Measurements from ENCODE around the gene TEAD4. TPM values are rescaled to one million over a fixed set of nuclear protein-coding genes. Genes with fewer than 3 reads are reported as not detected.

TEAD4 gene
- total RNA-seq, 1 donor from 2014 or later = 1.6 TPM

- ATAC-seq (no peak), DNase-seq (ENCODE audit: low spot score) (no peak)
Measured at GRCh38 chr12:3028108-3028507, 68.9 kb downstream of the TEAD4 start.

DNA sequence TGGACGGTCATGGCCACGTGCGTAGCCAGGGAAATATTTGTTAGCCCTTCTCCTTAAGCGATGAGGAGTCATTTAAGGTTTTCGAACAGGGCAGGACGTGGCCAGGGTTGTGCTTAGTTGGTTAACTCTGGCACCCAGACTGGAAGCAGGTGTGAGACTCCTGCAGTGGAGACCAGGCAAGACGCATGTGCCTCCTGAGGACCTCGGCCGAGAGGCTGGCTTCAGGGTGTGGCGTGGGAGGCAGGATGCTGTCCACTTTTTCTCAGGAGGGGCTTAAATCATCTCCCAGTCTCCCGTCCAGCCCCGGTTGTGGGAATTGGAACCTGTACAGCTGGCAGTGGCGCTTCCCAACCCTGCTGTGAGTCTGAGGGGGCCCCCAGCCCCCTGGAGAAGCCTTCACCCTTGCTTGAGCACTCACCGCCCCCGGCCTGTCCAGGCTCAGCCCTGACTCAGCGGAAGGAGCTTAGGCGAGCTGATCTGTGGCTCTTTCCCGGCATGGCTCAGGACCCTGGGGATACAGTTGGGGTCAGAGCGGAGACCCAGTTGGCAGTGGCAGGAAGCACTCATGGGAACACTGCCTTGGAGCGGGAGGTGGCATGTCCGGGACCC, 71.7 kb downstream of the TEAD4 start:
- no peak for ATAC-seq
- no peak for DNase-seq (ENCODE audit: low spot score)

- no peak for DNase-seq (ENCODE audit: low spot score)
Measured at GRCh38 chr12:3032161-3032560, 73.0 kb downstream of the TEAD4 start.

GRCh38 chr12:3032770-3033538, 73.8 kb downstream of the TEAD4 start:
- DNase-seq (ENCODE audit: low spot score) (no peak), ATAC-seq (peak; percentile 50)

More at GRCh38 chr12:3032161-3032560, 73.0 kb downstream of the TEAD4 start:
- ATAC-seq = no peak

GRCh38 chr12:3033539-3033867, 74.3 kb downstream of the TEAD4 start:
- DNase-seq (ENCODE audit: low spot score) (no peak), ATAC-seq (no peak)

DNA sequence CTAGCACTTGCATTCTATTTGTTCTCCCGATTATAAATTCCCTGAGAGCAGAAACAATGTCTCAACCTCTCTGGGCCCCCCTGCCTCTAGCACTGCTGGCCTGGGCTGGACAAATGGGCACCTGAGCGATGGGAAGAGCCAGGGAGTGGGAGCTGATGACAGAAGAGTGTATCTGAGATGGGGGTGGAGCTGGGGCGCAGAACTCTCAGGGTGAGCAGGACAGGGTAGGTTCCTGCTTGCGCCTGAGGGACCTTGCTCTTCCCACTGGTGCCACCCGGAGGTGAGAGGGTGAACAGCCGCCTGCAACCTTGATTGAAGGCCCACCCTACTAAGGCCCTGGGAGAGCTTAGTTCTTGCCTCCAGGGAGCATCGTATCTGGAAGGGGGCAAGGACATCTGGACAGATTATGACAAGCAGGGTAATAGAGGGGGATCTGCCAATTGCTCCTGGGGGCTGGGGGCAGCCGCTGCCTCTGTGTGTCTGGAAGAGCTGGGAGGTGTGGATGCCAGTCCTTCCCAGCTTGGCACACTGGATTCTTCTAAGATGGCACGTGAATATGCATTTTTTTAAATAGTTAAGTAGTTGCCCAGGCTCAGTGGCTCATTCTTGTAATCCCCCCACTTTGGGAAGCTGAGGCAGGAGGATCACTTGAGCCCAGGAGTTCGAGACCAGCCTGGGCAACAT, 75.0 kb downstream of the TEAD4 start:
- DNase-seq (ENCODE audit: low spot score) (peak; percentile 56), ATAC-seq (peak; percentile 82)

DNA sequence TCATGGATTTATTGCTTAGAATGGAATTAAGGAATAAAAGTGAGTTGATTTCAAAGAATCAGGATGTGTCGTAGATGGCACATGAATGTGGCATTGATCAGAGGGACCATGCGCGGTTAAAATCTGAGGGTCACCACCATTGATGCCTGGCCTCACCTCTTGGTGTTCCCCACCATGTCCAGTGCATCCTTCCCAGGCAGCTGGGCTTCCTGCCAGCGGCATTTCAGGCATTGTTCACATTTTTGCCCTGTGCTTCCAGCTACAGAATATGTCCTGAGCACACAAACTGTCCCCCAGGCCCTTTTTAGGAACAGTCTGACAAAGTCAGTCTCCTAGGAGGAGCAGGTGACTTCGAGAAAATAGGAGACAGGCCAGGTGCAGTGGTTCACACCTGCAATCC, 76.0 kb downstream of the TEAD4 start:
- DNase-seq (ENCODE audit: low spot score) (no peak), ATAC-seq (no peak)

DNA sequence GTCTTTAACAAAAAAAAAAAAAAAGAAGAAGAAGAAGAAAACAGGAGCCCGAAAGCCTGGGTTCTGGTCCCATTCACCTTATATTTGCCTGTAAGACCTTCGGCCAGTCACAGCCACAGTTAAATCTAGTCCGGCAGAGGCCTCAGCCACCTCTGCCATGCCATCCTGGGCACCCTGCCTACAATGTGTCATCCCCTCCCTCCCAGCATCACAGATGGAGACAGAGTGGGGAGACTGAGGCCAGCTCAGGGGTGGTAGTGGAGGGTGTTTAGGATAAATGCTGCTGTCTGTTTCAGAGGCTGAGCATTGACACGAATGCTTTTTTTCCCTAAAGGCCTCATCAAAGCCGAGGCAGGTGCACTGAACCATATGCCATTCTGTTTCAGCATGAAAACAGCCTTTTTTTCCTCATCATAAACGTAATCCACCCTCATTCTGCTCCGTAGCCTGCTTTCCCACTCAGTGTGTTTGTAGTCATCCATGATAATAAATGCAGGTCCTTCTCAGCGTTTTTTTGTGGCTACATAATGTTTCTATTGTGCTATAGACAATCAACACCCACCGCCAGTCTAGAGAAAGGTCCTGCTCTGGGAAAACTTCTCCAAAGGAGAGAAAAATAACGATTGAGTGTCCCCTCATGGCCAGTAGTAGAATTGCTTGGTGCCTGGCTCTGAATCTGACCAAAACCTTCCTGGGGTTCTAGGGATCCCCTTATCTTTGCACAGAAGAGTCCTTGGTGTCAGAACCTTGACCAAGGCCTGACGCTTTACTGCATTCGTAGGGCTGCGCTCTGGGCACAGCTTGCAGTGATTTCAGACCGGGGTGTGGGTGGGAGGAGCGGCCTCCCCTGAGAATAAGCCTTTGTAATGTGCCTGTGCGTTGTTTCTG, 76.9 kb downstream of the TEAD4 start:
- no peak for DNase-seq (ENCODE audit: low spot score)

GRCh38 chr12:3036901-3037600, 77.9 kb downstream of the TEAD4 start:
- no peak for DNase-seq (ENCODE audit: low spot score)

More for the DNA sequence above, 76.9 kb downstream of the TEAD4 start:
- ATAC-seq = no peak

GRCh38 chr12:3038166-3038565, 79.0 kb downstream of the TEAD4 start:
- ATAC-seq (no peak), DNase-seq (ENCODE audit: low spot score) (no peak)

More at GRCh38 chr12:3036901-3037600, 77.9 kb downstream of the TEAD4 start:
- no peak for ATAC-seq

GRCh38 chr12:3038926-3039510, 79.8 kb downstream of the TEAD4 start:
- DNase-seq (ENCODE audit: low spot score) (no peak), ATAC-seq (no peak)

DNA sequence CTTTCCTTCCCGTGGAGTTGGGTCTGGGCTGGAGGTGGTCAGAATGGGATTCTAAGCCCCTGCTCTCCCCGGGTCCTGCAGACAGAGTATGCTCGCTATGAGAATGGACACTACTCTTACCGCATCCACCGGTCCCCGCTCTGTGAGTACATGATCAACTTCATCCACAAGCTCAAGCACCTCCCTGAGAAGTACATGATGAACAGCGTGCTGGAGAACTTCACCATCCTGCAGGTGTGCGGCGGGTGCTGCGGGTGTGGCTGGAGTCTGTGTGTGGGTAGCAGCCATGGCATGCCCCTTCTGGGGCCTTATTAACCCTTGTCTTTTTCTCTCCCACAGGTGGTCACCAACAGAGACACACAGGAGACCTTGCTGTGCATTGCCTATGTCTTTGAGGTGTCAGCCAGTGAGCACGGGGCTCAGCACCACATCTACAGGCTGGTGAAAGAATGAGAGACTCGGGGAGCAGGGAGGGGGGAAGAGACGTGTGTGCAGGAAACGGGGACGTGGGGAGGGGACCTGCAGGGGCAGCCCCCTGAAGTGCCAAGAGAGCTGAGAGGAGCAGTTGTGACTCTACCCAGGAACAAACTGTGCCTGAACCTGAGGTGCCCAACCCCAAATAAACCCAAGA, 80.9 kb downstream of the TEAD4 start:
- ATAC-seq (no peak), DNase-seq (ENCODE audit: low spot score) (no peak)

DNA sequence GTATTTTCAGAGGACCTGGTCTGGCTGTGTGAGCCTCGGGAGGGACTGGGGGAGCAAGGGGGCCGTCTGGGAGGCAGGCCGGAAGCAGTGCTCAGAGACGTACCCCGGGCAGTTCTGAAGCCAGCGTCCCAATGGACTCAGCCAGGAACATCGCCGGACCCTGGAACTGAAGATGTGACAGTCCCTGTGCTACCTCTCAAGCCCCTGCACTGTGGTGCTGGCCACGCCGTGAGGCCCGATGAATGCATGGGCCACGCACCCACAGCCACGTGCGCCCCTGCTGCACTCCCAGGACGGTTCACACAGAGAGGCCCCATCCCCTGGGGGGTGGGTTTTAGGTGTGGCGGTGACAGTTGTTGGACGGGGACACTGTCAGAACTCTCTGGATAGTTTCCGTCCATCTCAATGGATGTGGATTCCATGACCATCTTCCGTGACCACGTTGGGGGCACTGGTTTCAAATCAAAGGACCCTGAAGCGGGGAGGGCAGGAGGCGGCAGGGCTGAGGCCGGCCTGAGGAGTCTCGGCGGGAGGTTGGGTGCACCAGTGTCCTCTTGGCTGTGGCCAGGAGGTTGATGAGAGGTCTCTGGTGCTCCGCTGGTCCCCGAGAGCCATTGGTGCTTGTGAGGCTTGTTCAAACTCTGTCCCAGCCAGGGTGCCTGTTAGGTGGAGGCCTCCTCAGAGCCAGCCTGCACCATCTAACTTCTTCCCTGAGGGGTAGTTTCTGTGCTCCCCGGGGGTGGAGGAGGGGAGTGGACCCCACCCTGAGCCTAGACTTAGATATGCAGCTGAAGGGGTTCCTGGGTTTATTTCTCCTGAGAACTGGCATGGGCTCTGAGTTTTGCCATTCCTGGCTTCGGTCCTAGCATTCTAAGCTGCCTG, 81.7 kb downstream of the TEAD4 start:
- no peak for ATAC-seq
- no peak for DNase-seq (ENCODE audit: low spot score)

DNA sequence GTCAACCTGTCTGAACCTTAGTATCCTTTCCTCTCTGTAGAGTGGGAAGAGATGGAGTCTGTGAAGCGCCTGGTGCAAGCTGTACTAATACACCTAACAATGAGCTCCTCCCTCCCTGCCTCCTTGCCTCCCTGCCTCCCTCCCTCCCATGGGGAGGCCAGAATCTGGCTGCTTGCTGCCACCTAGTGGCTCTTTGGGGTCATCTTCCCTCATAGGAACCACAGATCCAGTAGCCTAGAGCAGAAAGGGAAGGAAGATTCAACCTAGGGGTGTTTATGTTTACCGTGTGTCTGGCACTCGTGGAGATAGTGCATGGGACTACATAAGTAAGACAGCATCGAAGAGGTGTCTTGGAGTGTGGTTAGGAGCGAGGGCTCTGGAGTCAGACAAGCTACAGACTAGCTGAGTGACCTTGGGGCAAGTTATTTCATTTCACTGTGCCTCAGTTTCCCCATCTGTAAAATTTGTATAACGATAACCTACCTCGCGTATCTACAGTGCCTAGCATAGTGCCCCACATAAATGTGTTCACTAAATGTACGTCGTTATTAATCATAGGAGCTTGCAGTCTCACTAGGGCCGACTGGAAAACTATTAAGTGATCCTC, 82.5 kb downstream of the TEAD4 start:
- ATAC-seq (peak; percentile 77), DNase-seq (ENCODE audit: low spot score) (no peak)

- peak; percentile 70 for ATAC-seq
- DNase-seq (ENCODE audit: low spot score) = no peak
Measured at GRCh38 chr12:3042394-3042793, 83.2 kb downstream of the TEAD4 start.

- no peak for DNase-seq (ENCODE audit: low spot score)
Measured at GRCh38 chr12:3042826-3043225, 83.6 kb downstream of the TEAD4 start.

GRCh38 chr12:3043406-3043805, 84.2 kb downstream of the TEAD4 start:
- ATAC-seq = no peak
- DNase-seq (ENCODE audit: low spot score) = no peak

More at GRCh38 chr12:3042826-3043225, 83.6 kb downstream of the TEAD4 start:
- no peak for ATAC-seq

DNA sequence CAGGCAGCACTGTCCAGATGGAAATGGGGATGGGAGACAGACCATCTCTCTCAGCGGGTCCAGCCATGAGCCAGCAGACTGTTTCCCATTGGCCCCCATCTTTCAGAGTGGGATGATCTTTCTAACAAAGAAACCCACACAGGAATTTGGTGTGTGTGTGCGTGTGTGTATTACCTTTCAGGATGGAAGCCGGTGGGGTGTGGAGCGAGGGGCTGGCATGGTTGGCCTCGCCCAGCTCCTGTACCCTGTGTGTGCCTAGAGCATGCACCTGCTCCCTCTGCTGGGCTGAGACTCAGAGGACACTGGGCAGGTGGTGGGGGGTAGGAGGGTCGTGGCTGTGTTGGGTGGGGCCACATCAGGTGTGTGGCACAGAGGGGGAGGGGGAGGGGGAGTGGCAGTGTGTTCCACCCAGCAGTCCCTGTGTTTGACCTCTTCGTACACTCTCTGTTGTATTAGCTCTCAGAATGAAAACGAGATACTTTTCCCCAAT, 85.0 kb downstream of the TEAD4 start:
- ATAC-seq = no peak
- DNase-seq (ENCODE audit: low spot score) = no peak
